HEK293 (cell line): ENCODE results near the gene CD244.

Experiments used
- CTCF ChIA-PET: fragments of 350-600 bp; formaldehyde crosslinking; extraction: SDS; loops from one replicate; lab custom pipeline; 2021; ENCODE audit warnings: antibody characterized with exemption; lab: Yijun Ruan, JAX
- POLR2A ChIA-PET: fragments of 300-600 bp; formaldehyde crosslinking; extraction: SDS; loops from one replicate; lab custom pipeline; 2020; ENCODE audit warnings: antibody characterized with exemption, inconsistent platforms; lab: Yijun Ruan, JAX
- H3K27ac ChIP-seq: fragments of 200-500 bp; sonication (Bioruptor generic); 2 replicates; pipeline ENCODE4 v1.5.1; 2014; ENCODE audit warnings: low read depth, low read length, control low read depth, inconsistent platforms; ENCODE audit errors: extremely low read depth
- H3K36me3 ChIP-seq, 2 experiments: fragments of 200-500 bp in 1 of 2; sonication (Bioruptor generic) in 1 of 2; 1 replicate in 1 of 2; 2 replicates in 1 of 2; pipeline ENCODE4 v1.5.1; 2014 to 2017; ENCODE audit warnings: inconsistent platforms in 2 of 2, low read length in 2 of 2; ENCODE audit not compliant: control insufficient read depth in 2 of 2, insufficient read depth in 1 of 2
- H3K4me1 ChIP-seq: fragments of 200-500 bp; sonication (Bioruptor generic); 2 replicates; pipeline ENCODE4 v1.5.1; 2014; ENCODE audit warnings: mild to moderate bottlenecking, low read length, inconsistent platforms; ENCODE audit not compliant: control insufficient read depth, insufficient read depth
- H3K4me3 ChIP-seq: 2 replicates; pipeline ENCODE4 v1.5.1; 2011; ENCODE audit warnings: low read depth, mild to moderate bottlenecking, control low read depth, low read length, moderate library complexity
- H3K9me3 ChIP-seq: fragments of 200-500 bp; sonication (Bioruptor generic); 2 replicates; pipeline ENCODE4 v1.5.1; 2014; ENCODE audit warnings: low read depth, low read length, inconsistent platforms; ENCODE audit not compliant: control insufficient read depth, insufficient read depth
- BCL11A ChIP-seq: fragments of 450-650 bp; formaldehyde crosslinking; IDR thresholded peaks from 2 replicates; pipeline ENCODE4 v1.5.1; 2016; ENCODE audit warnings: low read depth, missing biosample characterization, missing genetic modification characterization
- BCL6B ChIP-seq: fragments of 450-650 bp; formaldehyde crosslinking; IDR thresholded peaks from 2 replicates; pipeline ENCODE4 v1.5.1; 2017; ENCODE audit warnings: missing biosample characterization, missing genetic modification characterization
- ELK4 ChIP-seq: IDR thresholded peaks from 2 replicates; pipeline ENCODE4 v1.6.1; 2011; ENCODE audit warnings: mild to moderate bottlenecking, low read depth, low read length, borderline replicate concordance
- HOXA7 ChIP-seq: sonication (generic); formaldehyde crosslinking; IDR thresholded peaks from 2 replicates; pipeline ENCODE4 v1.8.1; 2022; ENCODE audit warnings: missing genetic modification reagents, borderline replicate concordance
- MEIS1 ChIP-seq: sonication (generic); formaldehyde crosslinking; IDR thresholded peaks from 2 replicates; pipeline ENCODE4 v1.8.1; 2022; ENCODE audit warnings: missing genetic modification reagents, mild to moderate bottlenecking, borderline replicate concordance
- OSR2 ChIP-seq: fragments of 450-650 bp; formaldehyde crosslinking; IDR thresholded peaks from 2 replicates; pipeline ENCODE4 v1.5.1; 2016; ENCODE audit warnings: missing biosample characterization, missing genetic modification characterization
- SALL2 ChIP-seq: fragments of 450-650 bp; formaldehyde crosslinking; IDR thresholded peaks from 2 replicates; pipeline ENCODE4 v1.5.0; 2017; ENCODE audit warnings: missing biosample characterization, mild to moderate bottlenecking, missing genetic modification characterization, borderline replicate concordance
- ZBTB20 ChIP-seq: fragments of 450-650 bp; formaldehyde crosslinking; IDR thresholded peaks from 2 replicates; pipeline ENCODE4 v1.5.1; 2016; ENCODE audit warnings: missing biosample characterization, missing genetic modification characterization
- ZBTB21 ChIP-seq: fragments of 450-650 bp; formaldehyde crosslinking; IDR thresholded peaks from 2 replicates; pipeline ENCODE4 v1.5.1; 2017; ENCODE audit warnings: missing biosample characterization, missing genetic modification characterization
- ZFP37 ChIP-seq: fragments of 450-650 bp; formaldehyde crosslinking; IDR thresholded peaks from 2 replicates; pipeline ENCODE4 v1.5.1; 2016; ENCODE audit warnings: missing biosample characterization, missing genetic modification characterization
- ZNF10 ChIP-seq: fragments of 450-650 bp; formaldehyde crosslinking; IDR thresholded peaks from 2 replicates; pipeline ENCODE4 v1.5.1; 2017; ENCODE audit warnings: missing biosample characterization, missing genetic modification characterization
- ZNF155 ChIP-seq: fragments of 450-650 bp; formaldehyde crosslinking; IDR thresholded peaks from 2 replicates; pipeline ENCODE4 v1.5.1; 2016; ENCODE audit warnings: missing biosample characterization, missing genetic modification characterization
- ZNF214 ChIP-seq: fragments of 450-650 bp; formaldehyde crosslinking; IDR thresholded peaks from 2 replicates; pipeline ENCODE4 v1.5.1; 2017; ENCODE audit warnings: missing biosample characterization, mild to moderate bottlenecking, missing genetic modification characterization, borderline replicate concordance
- ZNF266 ChIP-seq: fragments of 450-650 bp; formaldehyde crosslinking; IDR thresholded peaks from 2 replicates; pipeline ENCODE4 v1.5.1; 2016; ENCODE audit warnings: missing biosample characterization, missing genetic modification characterization, low read depth
- ZNF302 ChIP-seq: fragments of 450-650 bp; formaldehyde crosslinking; IDR thresholded peaks from 2 replicates; pipeline ENCODE4 v1.5.1; 2016; ENCODE audit warnings: missing biosample characterization, missing genetic modification characterization, low read depth
- ZNF311 ChIP-seq: fragments of 450-650 bp; formaldehyde crosslinking; IDR thresholded peaks from 2 replicates; pipeline ENCODE4 v1.5.1; 2017; ENCODE audit warnings: missing biosample characterization, missing genetic modification characterization, borderline replicate concordance
- ZNF362 ChIP-seq: fragments of 450-650 bp; formaldehyde crosslinking; IDR thresholded peaks from 2 replicates; pipeline ENCODE4 v1.5.1; 2016; ENCODE audit warnings: missing biosample characterization, missing genetic modification characterization
- ZNF423 ChIP-seq: fragments of 450-650 bp; formaldehyde crosslinking; IDR thresholded peaks from 2 replicates; pipeline ENCODE4 v1.5.1; 2016; ENCODE audit warnings: missing biosample characterization, missing genetic modification characterization
- ZNF488 ChIP-seq: fragments of 450-650 bp; formaldehyde crosslinking; IDR thresholded peaks from 2 replicates; pipeline ENCODE4 v1.5.1; 2016; ENCODE audit warnings: missing biosample characterization, missing genetic modification characterization
- ZNF530 ChIP-seq: fragments of 450-650 bp; formaldehyde crosslinking; IDR thresholded peaks from 2 replicates; pipeline ENCODE4 v1.5.1; 2016; ENCODE audit warnings: low read depth, missing biosample characterization, missing genetic modification characterization
- ZNF561 ChIP-seq: fragments of 450-650 bp; IDR thresholded peaks from 2 replicates; pipeline ENCODE4 v1.5.1; 2018; ENCODE audit warnings: missing biosample characterization, missing genetic modification characterization, borderline replicate concordance
- ZNF580 ChIP-seq: fragments of 450-650 bp; formaldehyde crosslinking; IDR thresholded peaks from 2 replicates; pipeline ENCODE4 v1.5.1; 2016; ENCODE audit warnings: missing biosample characterization, missing genetic modification characterization
- ZNF624 ChIP-seq: fragments of 450-650 bp; formaldehyde crosslinking; IDR thresholded peaks from 2 replicates; pipeline ENCODE4 v1.5.1; 2017; ENCODE audit warnings: missing biosample characterization, missing genetic modification characterization
- ZNF707 ChIP-seq: fragments of 450-650 bp; formaldehyde crosslinking; IDR thresholded peaks from 2 replicates; pipeline ENCODE4 v1.5.1; 2016; ENCODE audit warnings: missing biosample characterization, missing genetic modification characterization
- ZNF76 ChIP-seq: fragments of 450-650 bp; formaldehyde crosslinking; IDR thresholded peaks from 2 replicates; pipeline ENCODE4; 2016; ENCODE audit warnings: low read depth, missing biosample characterization, missing genetic modification characterization, borderline replicate concordance
- ZNF768 ChIP-seq: fragments of 450-650 bp; formaldehyde crosslinking; IDR thresholded peaks from 2 replicates; pipeline ENCODE4 v1.5.1; 2018; ENCODE audit warnings: missing biosample characterization, mild to moderate bottlenecking, missing genetic modification characterization
- ZNF777 ChIP-seq: fragments of 450-650 bp; formaldehyde crosslinking; IDR thresholded peaks from 2 replicates; pipeline ENCODE4 v1.5.1; 2017; ENCODE audit warnings: missing biosample characterization, missing genetic modification characterization, borderline replicate concordance

CD244 gene

GRCh38 chr1:160836981-160837557 is 25.6 kb downstream of the CD244 start:
- TF ChIP-seq OSR2, result no peak
- TF ChIP-seq ZBTB21 (tag by site-specific recombination), result no peak
- no peak for TF ChIP-seq ZNF624
- TF ChIP-seq SALL2 (tag by site-specific recombination), result no peak
- no peak for TF ChIP-seq MEIS1 (CRISPR knock-in tag)
- TF ChIP-seq ZNF76, result no peak
- TF ChIP-seq ZNF768 (tag by site-specific recombination), result no peak
- TF ChIP-seq ZNF580, result no peak
- TF ChIP-seq ZNF423, result no peak
- TF ChIP-seq ZNF10 (tag by site-specific recombination), result no peak
- TF ChIP-seq ZNF488 (tag by site-specific recombination), result no peak
- no peaks in the 10 kb centered on the region for H3K4me1 ChIP-seq
- POLR2A ChIA-PET, result no interaction called here
- no peak overlapping the region for H3K4me3 ChIP-seq
- no peaks in the 10 kb centered on the region for H3K36me3 ChIP-seq
- H3K9me3 ChIP-seq, result no peaks in the 10 kb centered on the region
- CTCF ChIA-PET, result interaction anchor here (0.7 to 6.6 kb wide), 5 partner anchors 15 to 156 kb away, joined by 3 to 132 read pairs (median 6); partner anchors contain the start of gene ITLN2
- no peak overlapping the region for H3K27ac ChIP-seq

- TF ChIP-seq ZNF155 (tag by site-specific recombination), result no peak
- no peak for TF ChIP-seq ZNF561 (tag by site-specific recombination)
- TF ChIP-seq ZNF214 (tag by site-specific recombination), result no peak
- TF ChIP-seq ZBTB20, result no peak
- no peak for TF ChIP-seq ZNF530 (tag by site-specific recombination)
- TF ChIP-seq ZFP37 (tag by site-specific recombination), result no peak
- TF ChIP-seq ZNF266 (tag by site-specific recombination), result no peak
- CTCF ChIA-PET, result interaction anchor here (1.0 to 6.6 kb wide), 7 partner anchors 34 to 155 kb away, joined by 3 to 132 read pairs (median 6); partner anchors contain the start of gene ITLN2
- no peak overlapping the region for H3K4me3 ChIP-seq
- no peak overlapping the region for H3K27ac ChIP-seq
- POLR2A ChIA-PET, result no interaction called here
- H3K36me3 ChIP-seq, result no peaks in the 10 kb centered on the region
- H3K9me3 ChIP-seq, result no peaks in the 10 kb centered on the region
- no peaks in the 10 kb centered on the region for H3K4me1 ChIP-seq
These were observed 26.1 kb downstream of the CD244 start for GRCh38 chr1:160836561-160836960.

- Histone ChIP-seq H3K36me3 (no peaks in the 10 kb centered on the region), H3K4me3 (no peak overlapping the region), H3K9me3 (no peaks in the 10 kb centered on the region), H3K27ac (no peak overlapping the region), H3K4me1 (no peaks in the 10 kb centered on the region)
- ChIA-PET CTCF (interaction anchor here (0.6 to 6.6 kb wide), 25 partner anchors 7 to 271 kb away, joined by 3 to 132 read pairs (median 4); partner anchors contain the start of genes ITLN1 and ITLN2), POLR2A (interaction anchor here (0.6 kb wide), 1 partner anchor 75 kb away, joined by 5 read pairs; no protein-coding TSS in a partner anchor)
- no peak for TF ChIP-seq ZNF707 (tag by site-specific recombination)
- TF ChIP-seq BCL6B (tag by site-specific recombination), result no peak
- no peak for TF ChIP-seq BCL11A (tag by site-specific recombination)
- TF ChIP-seq ZNF777, result no peak
- no peak for TF ChIP-seq ZNF362
- TF ChIP-seq ZNF311 (tag by site-specific recombination), result no peak
- no peak for TF ChIP-seq ZNF302
- no peak for TF ChIP-seq HOXA7 (CRISPR knock-in tag)
- no peak for TF ChIP-seq ELK4
These were observed 26.9 kb downstream of the CD244 start for GRCh38 chr1:160835751-160836150.
